Retinal pigment epithelial cell (primary cell): ENCODE data around the gene SLCO2A1.
A peak's percentile ranks its signal among the peaks of the same experiment; 100 is the strongest.

ENCODE experiments used
- DNase-seq: peaks from one replicate; pipeline ENCODE4 v3.0.0-alpha.2; 2010; ENCODE audit warnings: low read depth
- H3K4me3 ChIP-seq: 2 replicates; pipeline ENCODE4 v1.5.1; 2011; ENCODE audit warnings: mild to moderate bottlenecking, low read length, control low read depth, moderate library complexity
- CTCF ChIP-seq: conservative IDR thresholded peaks from 2 replicates; pipeline ENCODE4 v1.5.1; 2011; ENCODE audit warnings: low read depth, low read length, control low read depth, inconsistent platforms

Gene SLCO2A1

GRCh38 chr3:133901083-133901482 lies 128.6 kb downstream of the SLCO2A1 start:
- TF ChIP-seq CTCF: peak; percentile 15
- no peak overlapping the region for H3K4me3 ChIP-seq
- no peak for DNase-seq

GRCh38 chr3:133899311-133899710 lies 130.4 kb downstream of the SLCO2A1 start:
- TF ChIP-seq CTCF: no peak
- DNase-seq: no peak
- H3K4me3 ChIP-seq: no peak overlapping the region

- DNase-seq: no peak
- no peak overlapping the region for H3K4me3 ChIP-seq
- TF ChIP-seq CTCF: no peak
These were observed 132.2 kb downstream of the SLCO2A1 start for GRCh38 chr3:133897547-133897946.

GRCh38 chr3:133896002-133896761 lies 133.5 kb downstream of the SLCO2A1 start:
- no peak for TF ChIP-seq CTCF
- DNase-seq: no peak
- peak overlapping the region; percentile 71 for H3K4me3 ChIP-seq

- peak within 1 kb of the TSS; percentile 71 for H3K4me3 ChIP-seq
- no peak for TF ChIP-seq CTCF
- no peak for DNase-seq
These were observed 134.3 kb downstream of the SLCO2A1 start, which contains the start of gene RAB6B for GRCh38 chr3:133895208-133896001. Gene RAB6B, minus strand, starts transcription at chr3:133895882. Its CDS starts 416 bp downstream, at chr3:133895466.

GRCh38 chr3:133894353-133895207 lies 135.1 kb downstream of the SLCO2A1 start:
- peak overlapping the region; percentile 71 for H3K4me3 ChIP-seq
- no peak for TF ChIP-seq CTCF
- no peak for DNase-seq
